ENCODE results near the gene NOSTRIN. TPM values are rescaled to one million over a fixed set of nuclear protein-coding genes. Genes with fewer than 3 reads are reported as not detected.

NOSTRIN gene
- total RNA-seq, 1 experiment from 2014 or later = not detected

- Mint-ChIP-seq H3K4me3 (no peak overlapping the region), H3K9me3 (no peaks in the 10 kb centered on the region), H3K36me3 (ENCODE audit: insufficient read depth in 1 of 3, low read depth in 3 of 3) (no peaks in the 10 kb centered on the region; a peak in 1 of 7 replicates), H3K27me3 (ENCODE audit: low read depth) (no peaks in the 10 kb centered on the region), H3K27ac (no peak overlapping the region), H3K4me1 (no peaks in the 10 kb centered on the region)
- no peak overlapping the region for H4K8ac ChIP-seq (replicated peaks; ENCODE audit: insufficient read length, low read depth, low read length)
- no peak overlapping the region for H2BK12ac ChIP-seq (ENCODE audit: insufficient read length, low read depth, low read length)
- no peak overlapping the region for H3K14ac ChIP-seq (ENCODE audit: insufficient read depth, low read length)
- H2AK5ac ChIP-seq (ENCODE audit: insufficient read length, low read length) = no peak overlapping the region
- no peak overlapping the region for H3T11ph ChIP-seq (ENCODE audit: low read length)
- no CpG with 5 or more reads among the region's 3 CpGs for whole genome bisulfite sequencing (ENCODE audit: extremely low coverage, insufficient read length, low lambda C conversion rate)
- no peak overlapping the region for H2BK20ac ChIP-seq (ENCODE audit: low read depth, low read length, poor library complexity, severe bottlenecking)
- H3K18ac ChIP-seq (ENCODE audit: insufficient read length, low read depth, low read length) = no peak overlapping the region
- H3K56ac ChIP-seq (ENCODE audit: insufficient read length, low read depth, low read length) = no peak overlapping the region
- no peaks in the 10 kb centered on the region for H3K23me2 ChIP-seq (ENCODE audit: insufficient read length, low read depth, low read length, poor library complexity, severe bottlenecking)
- no peak for DNase-seq
- H2BK15ac ChIP-seq (ENCODE audit: low read depth, low read length) = no peak overlapping the region
- H3K79me2 ChIP-seq (ENCODE audit: insufficient read depth, low read length) = no peaks in the 10 kb centered on the region
- H3K27me3 ChIP-seq (ENCODE audit: insufficient read depth, low read length) = no peaks in the 10 kb centered on the region
- H3K79me1 ChIP-seq (ENCODE audit: insufficient read depth, low read depth, low read length, poor library complexity, severe bottlenecking) = no peaks in the 10 kb centered on the region
- no peaks in the 10 kb centered on the region for H3K4me1 ChIP-seq (ENCODE audit: insufficient read depth, low read length)
- H2AFZ ChIP-seq (ENCODE audit: low read length) = no peak overlapping the region
- H4K91ac ChIP-seq (ENCODE audit: insufficient read length, low read depth, low read length) = no peak overlapping the region
- H3K23ac ChIP-seq (ENCODE audit: insufficient read length, low read depth, low read length) = no peak overlapping the region
- no peak overlapping the region for H3K4ac ChIP-seq (ENCODE audit: low read depth, low read length)
- no peak overlapping the region for H2BK120ac ChIP-seq (ENCODE audit: low read depth, low read length, poor library complexity, severe bottlenecking)
- no peak overlapping the region for H3K9ac ChIP-seq (ENCODE audit: extremely low read depth, insufficient read length, low read length)
- H3K9me3 ChIP-seq (ENCODE audit: control insufficient read depth, low read depth, low read length) = no peaks in the 10 kb centered on the region
- peak; percentile 70 for TF ChIP-seq CTCF (conservative IDR thresholded peaks at IDR 0.05)
- no peaks in the 10 kb centered on the region for H4K20me1 ChIP-seq (ENCODE audit: control insufficient read depth, insufficient read depth, insufficient read length)
- no peak overlapping the region for H2BK5ac ChIP-seq (ENCODE audit: insufficient read length, low read length)
- no peak overlapping the region for H3K27ac ChIP-seq (ENCODE audit: insufficient read length, low read depth, low read length)
- H4K5ac ChIP-seq (ENCODE audit: insufficient read length, low read depth, low read length) = no peak overlapping the region
- no peak overlapping the region for H3K4me2 ChIP-seq (ENCODE audit: insufficient read depth, insufficient read length, low read length)
Observed at GRCh38 chr2:168758970-168759820, 43.2 kb upstream of the NOSTRIN start.

Measured in H9 (cell line).